A673 (cell line): ENCODE data around the gene ARL11.

Source experiments
- CTCF ChIP-seq: fragments of 300-800, 200-600 bp; sonication (generic); conservative IDR thresholded peaks from 2 replicates; pipeline ENCODE4 v1.5.1; 2017; ENCODE audit warnings: low read depth, mild to moderate bottlenecking, antibody characterized with exemption, low read length, moderate library complexity, mixed read lengths
- EZH2 ChIP-seq: fragments of 200-600 bp; sonication (generic); IDR thresholded peaks from 2 replicates; pipeline ENCODE4 v1.6.1; 2017; ENCODE audit warnings: borderline replicate concordance, low read depth, mild to moderate bottlenecking, mixed read lengths, antibody characterized with exemption, low read length; ENCODE audit not compliant: poor library complexity, severe bottlenecking

GRCh38 chr13:49638030-49638743 lies 9.9 kb downstream of the ARL11 start:
- no peak for TF ChIP-seq EZH2
- no peak for TF ChIP-seq CTCF
